Prostate gland (tissue), 2 donors: ENCODE data around the gene LAMTOR2. TPM values are rescaled to one million over a fixed set of nuclear protein-coding genes. Genes with fewer than 3 reads are reported as not detected.
A peak's percentile ranks its signal among the peaks of the same experiment; 100 is the strongest.

Experiments
- DNase-seq: peaks from one replicate; pipeline ENCODE4 v3.0.0-alpha.2; 2019; ENCODE audit warnings: low spot score
- H3K27ac ChIP-seq, 2 donors: fragments of 200-600 bp; sonication (generic); 2 replicates each; pipeline ENCODE4 v1.5.1; 2017 to 2019
- H3K27me3 ChIP-seq: fragments of 200-600 bp; sonication (generic); replicated peaks from 2 replicates; pipeline ENCODE4 v1.5.1; 2019; ENCODE audit not compliant: insufficient read depth
- H3K36me3 ChIP-seq, 2 donors: fragments of 200-600 bp; sonication (generic); 1 replicate in 1 of 2; 2 replicates in 1 of 2; pipeline versions ENCODE4 v1.5.1 to v1.8.1; 2017 to 2019
- H3K4me1 ChIP-seq: fragments of 200-600 bp; sonication (generic); replicated peaks from 2 replicates; pipeline ENCODE4 v1.5.1; 2019
- H3K4me3 ChIP-seq, 2 donors: fragments of 200-600 bp; sonication (generic); 2 replicates each; pipeline ENCODE4 v1.5.1; 2017 to 2019
- H3K9me3 ChIP-seq: fragments of 200-600 bp; sonication (generic); 2 replicates; pipeline ENCODE4 v1.5.1; 2017
- CTCF ChIP-seq, 4 experiments: fragments of 200-600 bp in 2 of 4; fragments of 450-650 bp in 2 of 4; sonication (generic) in 2 of 4; IDR thresholded peaks; 1 replicate in 3 of 4; 2 replicates in 1 of 4; pipeline ENCODE4 v1.5.1; 2016 to 2019; ENCODE audit warnings: antibody characterized with exemption in 4 of 4, mild to moderate bottlenecking in 2 of 4, moderate library complexity in 2 of 4
- POLR2A ChIP-seq: fragments of 450-650 bp; IDR thresholded peaks from one replicate; pipeline ENCODE4 v1.6.1; 2016; ENCODE audit warnings: antibody characterized with exemption, mild to moderate bottlenecking
- POLR2AphosphoS5 ChIP-seq: sonication (generic); formaldehyde crosslinking; IDR thresholded peaks from one replicate; pipeline ENCODE4 v1.6.1; 2017; ENCODE audit warnings: antibody characterized with exemption
- WGBS: methylation state at CpG from one replicate; pipeline ENCODE4 v1.1.5; 2018; 5-methylcytosine and 5-hydroxymethylcytosine counted together
- intact Hi-C: fragments of 100-400 bp; cut with DNase I; formaldehyde crosslinking; loops from one replicate; pipeline ENCODE4 v1.14.2; 2022
- total RNA-seq, 2 donors: library from RNA; depleted of rRNA; stranded (reverse); fragments of >200 nt; gene quantifications; one replicate each; pipeline ENCODE4 v1.1.0, GENCODE V29; 2016

LAMTOR2 gene
- total RNA-seq, 2 donors from 2014 or later = 48.0 to 91.4 TPM

- TF ChIP-seq POLR2A = no peak
- no peak for TF ChIP-seq POLR2AphosphoS5
- no peak for TF ChIP-seq CTCF (IDR thresholded peaks at IDR 0.05)
Observed at GRCh38 chr1:156100205-156100995, 45.8 kb downstream of the LAMTOR2 start.

GRCh38 chr1:156101880-156102279, 47.3 kb downstream of the LAMTOR2 start:
- no peak overlapping the region for H3K27ac ChIP-seq
- TF ChIP-seq POLR2AphosphoS5 (no peak), CTCF (IDR thresholded peaks at IDR 0.05) (no peak), POLR2A (no peak)
- H3K9me3 ChIP-seq = no peaks in the 10 kb centered on the region
- H3K4me3 ChIP-seq = no peak overlapping the region
- H3K27me3 ChIP-seq = no peaks in the 10 kb centered on the region
- no peaks in the 10 kb centered on the region for H3K36me3 ChIP-seq
- H3K4me1 ChIP-seq = peaks cover 26% of the 10 kb centered on the region
- 52% methylated on average over 6 of the region's 6 CpGs for WGBS
- intact Hi-C loops = no loop called here
- DNase-seq = no peak

More at GRCh38 chr1:156100205-156100995, 45.8 kb downstream of the LAMTOR2 start:
- H3K27ac ChIP-seq = no peak overlapping the region
- no peak for DNase-seq
- no peaks in the 10 kb centered on the region for H3K9me3 ChIP-seq
- H3K36me3 ChIP-seq = no peaks in the 10 kb centered on the region
- H3K27me3 ChIP-seq = no peaks in the 10 kb centered on the region
- intact Hi-C loops = no loop called here
- 37% methylated on average over 4 of the region's 4 CpGs for WGBS
- peaks cover 18% of the 10 kb centered on the region for H3K4me1 ChIP-seq
- H3K4me3 ChIP-seq = no peak overlapping the region

- no peaks in the 10 kb centered on the region for H3K27me3 ChIP-seq
- H3K4me1 ChIP-seq = peaks cover 26% of the 10 kb centered on the region
- H3K9me3 ChIP-seq = no peaks in the 10 kb centered on the region
- WGBS = 64% methylated on average over 16 of the region's 16 CpGs
- H3K36me3 ChIP-seq = no peaks in the 10 kb centered on the region
- DNase-seq = no peak
- no peak overlapping the region for H3K4me3 ChIP-seq
- peak overlapping the region; percentile 94 to 97 for H3K27ac ChIP-seq
- TF ChIP-seq POLR2A (no peak), CTCF (IDR thresholded peaks at IDR 0.05) (no peak), POLR2AphosphoS5 (no peak)
- intact Hi-C loops = no loop called here
Observed at GRCh38 chr1:156102633-156103511, 48.3 kb downstream of the LAMTOR2 start.

- H3K4me3 ChIP-seq = no peak overlapping the region
- TF ChIP-seq POLR2AphosphoS5 = no peak
- TF ChIP-seq POLR2A = no peak
- no peak for TF ChIP-seq CTCF (IDR thresholded peaks at IDR 0.05)
- no peaks in the 10 kb centered on the region for H3K36me3 ChIP-seq
- DNase-seq = no peak
- H3K4me1 ChIP-seq = peaks cover 26% of the 10 kb centered on the region
- H3K27ac ChIP-seq = peak overlapping the region; percentile 94 to 97
- intact Hi-C loops = no loop called here
- WGBS = 31% methylated on average over 9 of the region's 9 CpGs
- H3K27me3 ChIP-seq = no peaks in the 10 kb centered on the region
- no peaks in the 10 kb centered on the region for H3K9me3 ChIP-seq
Observed at GRCh38 chr1:156103521-156103947, 49.0 kb downstream of the LAMTOR2 start.
